DND-41 (cell line): ENCODE measurements around the gene AGAP1.

ENCODE experiments used
- CTCF ChIP-seq: IDR thresholded peaks from 2 replicates; pipeline ENCODE4 v1.5.1; 2012; ENCODE audit warnings: borderline replicate concordance, low read length, moderate library complexity, mild to moderate bottlenecking; ENCODE audit not compliant: poor library complexity, severe bottlenecking; ENCODE audit errors: extremely low read depth
- EZH2 ChIP-seq: IDR thresholded peaks from 3 replicates; pipeline ENCODE4 v1.6.1; 2012; ENCODE audit warnings: borderline replicate concordance, low read depth, mild to moderate bottlenecking, moderate library complexity, low read length, inconsistent platforms; ENCODE audit not compliant: severe bottlenecking

- TF ChIP-seq CTCF (no peak), EZH2 (no peak)
Measured at GRCh38 chr2:236122236-236122635, 628.4 kb downstream of the AGAP1 start.
